ENCODE data around the gene RAD51B.

- TF ChIP-seq, protein P1, sequence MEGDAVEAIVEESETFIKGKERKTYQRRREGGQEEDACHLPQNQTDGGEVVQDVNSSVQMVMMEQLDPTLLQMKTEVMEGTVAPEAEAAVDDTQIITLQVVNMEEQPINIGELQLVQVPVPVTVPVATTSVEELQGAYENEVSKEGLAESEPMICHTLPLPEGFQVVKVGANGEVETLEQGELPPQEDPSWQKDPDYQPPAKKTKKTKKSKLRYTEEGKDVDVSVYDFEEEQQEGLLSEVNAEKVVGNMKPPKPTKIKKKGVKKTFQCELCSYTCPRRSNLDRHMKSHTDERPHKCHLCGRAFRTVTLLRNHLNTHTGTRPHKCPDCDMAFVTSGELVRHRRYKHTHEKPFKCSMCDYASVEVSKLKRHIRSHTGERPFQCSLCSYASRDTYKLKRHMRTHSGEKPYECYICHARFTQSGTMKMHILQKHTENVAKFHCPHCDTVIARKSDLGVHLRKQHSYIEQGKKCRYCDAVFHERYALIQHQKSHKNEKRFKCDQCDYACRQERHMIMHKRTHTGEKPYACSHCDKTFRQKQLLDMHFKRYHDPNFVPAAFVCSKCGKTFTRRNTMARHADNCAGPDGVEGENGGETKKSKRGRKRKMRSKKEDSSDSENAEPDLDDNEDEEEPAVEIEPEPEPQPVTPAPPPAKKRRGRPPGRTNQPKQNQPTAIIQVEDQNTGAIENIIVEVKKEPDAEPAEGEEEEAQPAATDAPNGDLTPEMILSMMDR (IDR thresholded peaks at IDR 0.05): no peak
- TF ChIP-seq POLR2AphosphoS5 (IDR thresholded peaks at IDR 0.05; ENCODE audit: low read depth, low read length): no peak
These were observed 607.3 kb downstream of the RAD51B start for GRCh38 chr14:68426661-68427549.
